GM21360 (cell line): Measurements from ENCODE around the gene PLEKHO2.

Source experiments
- ATAC-seq: cut with Tn5 transposase; IDR thresholded peaks from one replicate; pipeline ENCODE4 v1.9.1; 2021; ENCODE audit warnings: mild to moderate bottlenecking, moderate library complexity; ENCODE audit not compliant: unreplicated experiment

Gene PLEKHO2

GRCh38 chr15:64891561-64891960, 49.8 kb downstream of the PLEKHO2 start:
- ATAC-seq, result no peak

GRCh38 chr15:64892847-64893403, 51.2 kb downstream of the PLEKHO2 start:
- no peak for ATAC-seq

GRCh38 chr15:64893481-64894394, 52.0 kb downstream of the PLEKHO2 start:
- peak; percentile 52 for ATAC-seq

- peak; percentile 31 for ATAC-seq
Measured at GRCh38 chr15:64894395-64895056, 52.8 kb downstream of the PLEKHO2 start.

- no peak for ATAC-seq
Measured at GRCh38 chr15:64895285-64896065, 53.8 kb downstream of the PLEKHO2 start.

- no peak for ATAC-seq
Measured at GRCh38 chr15:64896371-64897069, 54.8 kb downstream of the PLEKHO2 start.

GRCh38 chr15:64897345-64897985, 55.8 kb downstream of the PLEKHO2 start:
- ATAC-seq, result no peak

- ATAC-seq, result no peak
Measured at GRCh38 chr15:64898406-64898805, 56.7 kb downstream of the PLEKHO2 start.

- no peak for ATAC-seq
Measured at GRCh38 chr15:64901141-64901540, 59.4 kb downstream of the PLEKHO2 start.

- no peak for ATAC-seq
Measured at GRCh38 chr15:64901914-64902313, 60.2 kb downstream of the PLEKHO2 start.

GRCh38 chr15:64902863-64903262, 61.1 kb downstream of the PLEKHO2 start:
- ATAC-seq, result no peak

GRCh38 chr15:64903326-64903950, 61.7 kb downstream of the PLEKHO2 start:
- ATAC-seq, result no peak

- ATAC-seq, result no peak
Measured at GRCh38 chr15:64904189-64904588, 62.5 kb downstream of the PLEKHO2 start.

GRCh38 chr15:64905119-64905831, 63.6 kb downstream of the PLEKHO2 start:
- no peak for ATAC-seq

- ATAC-seq, result no peak
Measured at GRCh38 chr15:64905941-64906340, 64.2 kb downstream of the PLEKHO2 start.

- no peak for ATAC-seq
Measured at GRCh38 chr15:64906402-64906801, 64.7 kb downstream of the PLEKHO2 start.

- ATAC-seq, result no peak
Measured at GRCh38 chr15:64907991-64908390, 66.3 kb downstream of the PLEKHO2 start.

- ATAC-seq, result no peak
Measured at GRCh38 chr15:64909546-64909945, 67.8 kb downstream of the PLEKHO2 start.
